A549 (cell line): Measurements from ENCODE around the gene EBF3. TPM values are rescaled to one million over a fixed set of nuclear protein-coding genes. Genes with fewer than 3 reads are reported as not detected.
A peak's percentile ranks its signal among the peaks of the same experiment; 100 is the strongest.

Experiments used
- ATAC-seq, 2 experiments: fragments of 200-7000 bp in 1 of 2; fragments of >200 bp in 1 of 2; cut with Nextera tagmentation in 1 of 2; cut with Tn5 transposase in 1 of 2; 3 replicates each; pipeline versions ENCODE4 v1.8.0 to v1.9.1; 2018 to 2020; ENCODE audit warnings: mild to moderate bottlenecking in 1 of 2, moderate library complexity in 1 of 2
- CTCF ChIA-PET: fragments of 300-600 bp; sonication (Branson Sonifier 250); formaldehyde crosslinking; extraction: SDS; loops from one replicate; lab custom pipeline; 2021; ENCODE audit warnings: antibody characterized with exemption, inconsistent platforms; lab: Yijun Ruan, JAX
- POLR2A ChIA-PET: fragments of 350-600 bp; formaldehyde crosslinking; extraction: SDS; loops from one replicate; lab custom pipeline; 2021; ENCODE audit warnings: antibody characterized with exemption, inconsistent platforms; lab: Yijun Ruan, JAX
- DNase-seq, 2 experiments: peaks; one replicate each; pipeline versions ENCODE4 v3.0.0 to v3.0.0-alpha.2; 2011 to 2016; ENCODE audit warnings: low read depth in 1 of 2, low spot score in 1 of 2
- FAIRE-seq: peaks from 2 replicates; lab custom pipeline; 2011; peaks lifted over from hg19 to GRCh38; lab: Jason Lieb, UNC
- H3K27ac ChIP-seq, 2 experiments: fragments of >200 bp; sonication (Bioruptor Twin); formaldehyde crosslinking; 3 replicates each; pipeline ENCODE4 v1.5.1; 2016 to 2017
- H3K4me1 ChIP-seq: fragments of >200 bp; sonication (Bioruptor Twin); formaldehyde crosslinking; 3 replicates; pipeline ENCODE4 v1.6.1; 2016
- H3K4me2 ChIP-seq: fragments of >200 bp; sonication (Bioruptor Twin); formaldehyde crosslinking; 3 replicates; pipeline ENCODE4 v1.6.1; 2016
- H3K4me3 ChIP-seq: fragments of >200 bp; sonication (Bioruptor Twin); formaldehyde crosslinking; 3 replicates; pipeline ENCODE4 v1.5.1; 2016
- H3K9me3 ChIP-seq: fragments of >200 bp; sonication (Bioruptor Twin); formaldehyde crosslinking; 3 replicates; pipeline ENCODE4 v1.6.1; 2016
- BHLHE40 ChIP-seq: IDR thresholded peaks from 2 replicates; pipeline ENCODE4 v1.6.1; 2012; ENCODE audit warnings: low read depth, low read length, inconsistent platforms
- CBX8 ChIP-seq: fragments of 200-600 bp; sonication (generic); IDR thresholded peaks from 2 replicates; pipeline ENCODE4 v1.6.1; 2016
- CEBPB ChIP-seq, 2 experiments: fragments of >200 bp in 1 of 2; sonication (Bioruptor Twin) in 1 of 2; formaldehyde crosslinking in 1 of 2; IDR thresholded peaks; 2 replicates each; pipeline ENCODE4 v1.6.1; 2012 to 2016
- CHD2 ChIP-seq: fragments of 150-350 bp; IDR thresholded peaks from 2 replicates; pipeline ENCODE4 v1.6.1; 2014; ENCODE audit warnings: low read length; ENCODE audit not compliant: partially characterized antibody
- CHD4 ChIP-seq: fragments of 200-600 bp; sonication (generic); IDR thresholded peaks from 2 replicates; pipeline ENCODE4 v1.6.1; 2016; ENCODE audit warnings: antibody characterized with exemption, mild to moderate bottlenecking, borderline replicate concordance
- EHF ChIP-seq: fragments of 250-450 bp; sonication (Bioruptor Pico); IDR thresholded peaks from 2 replicates; pipeline ENCODE4 v1.5.0; 2020; ENCODE audit warnings: mild to moderate bottlenecking
- EP300 ChIP-seq, 2 experiments: fragments of >200 bp; sonication (Bioruptor Twin); formaldehyde crosslinking; IDR thresholded peaks; 2 replicates in 1 of 2; 3 replicates in 1 of 2; pipeline ENCODE4 v1.6.1; 2016 to 2017
- FOSB ChIP-seq: fragments of 250-450 bp; sonication (Bioruptor Pico); IDR thresholded peaks from 2 replicates; pipeline ENCODE4 v1.5.0; 2020; ENCODE audit warnings: mild to moderate bottlenecking, moderate library complexity
- HOXB5 ChIP-seq: fragments of 250-450 bp; sonication (Bioruptor Pico); IDR thresholded peaks from 2 replicates; pipeline ENCODE4 v1.5.0; 2020; ENCODE audit warnings: mild to moderate bottlenecking, moderate library complexity
- JUN ChIP-seq, 2 experiments: fragments of >200 bp; sonication (Bioruptor Twin); formaldehyde crosslinking; IDR thresholded peaks; 2 replicates in 1 of 2; 3 replicates in 1 of 2; pipeline ENCODE4 v1.6.1; 2016 to 2017
- JUNB ChIP-seq: fragments of >200 bp; sonication (Bioruptor Twin); formaldehyde crosslinking; IDR thresholded peaks from 2 replicates; pipeline ENCODE4 v1.6.1; 2016
- KDM1A ChIP-seq: fragments of 200-600 bp; sonication (generic); IDR thresholded peaks from 2 replicates; pipeline ENCODE4 v1.6.1; 2016; ENCODE audit warnings: low read depth, mild to moderate bottlenecking
- KDM5A ChIP-seq: fragments of 200-600 bp; sonication (generic); IDR thresholded peaks from 2 replicates; pipeline ENCODE4 v1.6.1; 2016; ENCODE audit warnings: antibody characterized with exemption, mild to moderate bottlenecking
- MAZ ChIP-seq: fragments of 150-350 bp; IDR thresholded peaks from 2 replicates; pipeline ENCODE4 v1.6.1; 2014; ENCODE audit warnings: antibody characterized with exemption, low read depth, low read length, borderline replicate concordance
- NFE2L2 ChIP-seq: fragments of 150-350 bp; conservative IDR thresholded peaks from 2 replicates; pipeline ENCODE4 v1.6.1; 2014; ENCODE audit warnings: low read length
- POLR2A ChIP-seq: IDR thresholded peaks from 2 replicates; pipeline ENCODE4 v1.6.1; 2012; ENCODE audit warnings: mild to moderate bottlenecking, low read length
- RAD21 ChIP-seq, 2 experiments: fragments of >200 bp in 1 of 2; sonication (Bioruptor Twin) in 1 of 2; formaldehyde crosslinking in 1 of 2; IDR thresholded peaks in 1 of 2; conservative IDR thresholded peaks in 1 of 2; 2 replicates in 1 of 2; 3 replicates in 1 of 2; pipeline ENCODE4 v1.6.1; 2012 to 2018; ENCODE audit warnings: inconsistent platforms in 1 of 2
- RFX5 ChIP-seq: fragments of 450-650 bp; IDR thresholded peaks from 2 replicates; pipeline ENCODE4 v1.7.1; 2014; ENCODE audit warnings: antibody characterized with exemption, mild to moderate bottlenecking, moderate library complexity
- RNF2 ChIP-seq: fragments of 200-600 bp; sonication (generic); IDR thresholded peaks from 2 replicates; pipeline ENCODE4 v1.6.1; 2016; ENCODE audit warnings: low read depth, mild to moderate bottlenecking, antibody characterized with exemption, moderate library complexity, borderline replicate concordance
- SMC3 ChIP-seq: fragments of >200 bp; sonication (Bioruptor Twin); formaldehyde crosslinking; IDR thresholded peaks from 3 replicates; pipeline ENCODE4 v1.6.1; 2018; ENCODE audit warnings: inconsistent platforms
- TFCP2L1 ChIP-seq: fragments of 250-450 bp; sonication (Bioruptor Pico); IDR thresholded peaks from 2 replicates; pipeline ENCODE4 v1.5.0; 2021; ENCODE audit warnings: mild to moderate bottlenecking
- TP53 ChIP-seq: fragments of 250-450 bp; sonication (Bioruptor Pico); IDR thresholded peaks from 2 replicates; pipeline ENCODE4 v1.5.0; 2021; ENCODE audit warnings: mild to moderate bottlenecking, moderate library complexity
- ZC3H11A ChIP-seq: fragments of 450-650 bp; IDR thresholded peaks from 2 replicates; pipeline ENCODE4 v1.6.1; 2014; ENCODE audit warnings: antibody characterized with exemption, mild to moderate bottlenecking
- ZNF302 ChIP-seq: fragments of 250-450 bp; sonication (Bioruptor Pico); IDR thresholded peaks from 2 replicates; pipeline ENCODE4 v1.9.0; 2021; ENCODE audit warnings: inconsistent platforms, mild to moderate bottlenecking, moderate library complexity
- WGBS: methylation state at CpG from one replicate; pipeline ENCODE4 v1.1.6; 2017; ENCODE audit errors: missing lambda C conversion rate; 5-methylcytosine and 5-hydroxymethylcytosine counted together
- polyA plus RNA-seq, 4 experiments: library from polyadenylated mRNA; depleted of rRNA in 3 of 4; stranded (reverse); fragments of >200 nt; fragmentation: RNase III in 1 of 4; extraction: RNeasy Plus Mini Kit Qiagen cat#74134 plus additional on column Dnase treatment in 1 of 4; gene quantifications; 2 replicates in 3 of 4; 3 replicates in 1 of 4; pipeline ENCODE4 v1.2.3, GENCODE V29; 2011 to 2017
- TF ChIP-seq, protein P1 (sequence below): fragments of 250-450 bp; sonication (Bioruptor Pico); IDR thresholded peaks from 2 replicates; pipeline ENCODE4 v1.5.0; 2021; ENCODE audit warnings: mild to moderate bottlenecking, moderate library complexity, borderline replicate concordance
- TF ChIP-seq, protein P2 (sequence below): fragments of 150-350 bp; IDR thresholded peaks from 2 replicates; pipeline ENCODE4 v1.6.1; 2014; ENCODE audit warnings: low read depth, mild to moderate bottlenecking, low read length
- TF ChIP-seq, protein P3 (sequence below): IDR thresholded peaks from 2 replicates; pipeline ENCODE4 v1.6.1; 2012
- TF ChIP-seq, protein P4 (sequence below): fragments of 250-450 bp; sonication (Bioruptor Pico); IDR thresholded peaks from 2 replicates; pipeline ENCODE4 v1.5.0; 2020; ENCODE audit warnings: low read depth, mild to moderate bottlenecking, moderate library complexity
- TF ChIP-seq, protein P5 (sequence below): fragments of >200 bp; sonication (Bioruptor Twin); formaldehyde crosslinking; IDR thresholded peaks from 2 replicates; pipeline ENCODE4 v1.6.1; 2016

The EBF3 gene
- polyA plus RNA-seq, 2 of the 4 experiments (the other 2 are of a cell fraction): 0.12 TPM; not detected in 1

DNA sequence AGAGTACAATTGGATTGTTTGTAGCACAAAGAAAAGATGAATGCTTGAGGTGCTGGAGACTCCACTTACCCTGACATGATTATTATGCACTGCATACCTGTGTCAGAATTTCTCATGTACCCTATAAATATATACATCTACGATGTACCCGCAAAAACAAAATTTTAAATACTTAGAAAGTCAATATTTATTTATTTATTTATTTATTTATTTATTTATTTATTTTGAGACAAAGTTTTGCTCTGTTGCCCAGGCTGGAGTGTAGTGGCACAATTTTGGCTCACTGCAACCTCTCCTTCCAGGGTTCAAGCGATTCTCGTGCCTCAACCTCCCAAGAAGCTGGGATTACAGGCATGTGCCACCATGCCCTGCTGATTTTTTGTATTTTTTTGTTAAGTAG, 35.1 kb upstream of the EBF3 start:
- Histone ChIP-seq H3K4me1 (no peaks in the 10 kb centered on the region), H3K9me3 (peaks cover 3% of the 10 kb centered on the region; the same call in 1 of the 3 replicates), H3K4me3 (no peak overlapping the region), H3K4me2 (no peak overlapping the region), H3K27ac (no peak overlapping the region)
- ChIA-PET POLR2A (no interaction called here), CTCF (no interaction called here)
- FAIRE-seq (no peak), ATAC-seq (no peak), DNase-seq (no peak)
- WGBS: 42% methylated on average over 4 of the region's 4 CpGs
- peak; percentile 51 for TF ChIP-seq ZC3H11A
- TF ChIP-seq JUN (IDR thresholded peaks at IDR 0.05): no peak
- no peak for TF ChIP-seq EP300 (IDR thresholded peaks at IDR 0.05)
- TF ChIP-seq MAZ: no peak
- TF ChIP-seq BHLHE40: no peak

DNA sequence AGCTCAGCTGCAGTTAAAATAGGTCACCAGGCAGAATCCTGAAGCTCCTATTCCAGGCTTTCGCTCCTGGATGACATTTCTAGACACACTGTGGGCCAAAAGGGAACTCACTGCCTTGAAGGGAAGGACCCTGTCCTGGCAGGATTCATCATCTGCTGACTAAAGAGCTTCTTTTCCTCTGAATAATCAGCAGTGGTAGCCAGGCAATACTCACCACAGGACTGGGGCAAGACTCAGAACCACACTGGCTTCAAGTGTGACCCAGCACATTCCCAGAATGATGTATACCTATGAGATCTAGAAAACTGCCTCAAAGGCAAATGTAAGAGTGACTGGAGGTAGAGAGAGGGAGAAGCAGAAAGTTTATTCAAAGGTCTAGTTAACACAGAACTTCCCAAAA, 29.5 kb upstream of the EBF3 start:
- TF ChIP-seq BHLHE40 (no peak), TP53 (CRISPR knock-in tag) (no peak), RAD21 (conservative IDR thresholded peaks at IDR 0.05 in 1 of 2, IDR thresholded peaks at IDR 0.05 in 1 of 2) (no peak), RNF2 (no peak), CBX8 (no peak), HOXB5 (no peak), CHD2 (no peak), JUNB (no peak), RFX5 (no peak), NFE2L2 (no peak), FOSB (CRISPR knock-in tag) (no peak), ZC3H11A (no peak), CHD4 (no peak), POLR2A (no peak), EHF (no peak)
- TF ChIP-seq, protein P1, sequence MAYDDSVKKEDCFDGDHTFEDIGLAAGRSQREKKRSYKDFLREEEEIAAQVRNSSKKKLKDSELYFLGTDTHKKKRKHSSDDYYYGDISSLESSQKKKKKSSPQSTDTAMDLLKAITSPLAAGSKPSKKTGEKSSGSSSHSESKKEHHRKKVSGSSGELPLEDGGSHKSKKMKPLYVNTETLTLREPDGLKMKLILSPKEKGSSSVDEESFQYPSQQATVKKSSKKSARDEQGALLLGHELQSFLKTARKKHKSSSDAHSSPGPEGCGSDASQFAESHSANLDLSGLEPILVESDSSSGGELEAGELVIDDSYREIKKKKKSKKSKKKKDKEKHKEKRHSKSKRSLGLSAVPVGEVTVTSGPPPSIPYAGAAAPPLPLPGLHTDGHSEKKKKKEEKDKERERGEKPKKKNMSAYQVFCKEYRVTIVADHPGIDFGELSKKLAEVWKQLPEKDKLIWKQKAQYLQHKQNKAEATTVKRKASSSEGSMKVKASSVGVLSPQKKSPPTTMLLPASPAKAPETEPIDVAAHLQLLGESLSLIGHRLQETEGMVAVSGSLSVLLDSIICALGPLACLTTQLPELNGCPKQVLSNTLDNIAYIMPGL: no peak
- TF ChIP-seq, protein P2, sequence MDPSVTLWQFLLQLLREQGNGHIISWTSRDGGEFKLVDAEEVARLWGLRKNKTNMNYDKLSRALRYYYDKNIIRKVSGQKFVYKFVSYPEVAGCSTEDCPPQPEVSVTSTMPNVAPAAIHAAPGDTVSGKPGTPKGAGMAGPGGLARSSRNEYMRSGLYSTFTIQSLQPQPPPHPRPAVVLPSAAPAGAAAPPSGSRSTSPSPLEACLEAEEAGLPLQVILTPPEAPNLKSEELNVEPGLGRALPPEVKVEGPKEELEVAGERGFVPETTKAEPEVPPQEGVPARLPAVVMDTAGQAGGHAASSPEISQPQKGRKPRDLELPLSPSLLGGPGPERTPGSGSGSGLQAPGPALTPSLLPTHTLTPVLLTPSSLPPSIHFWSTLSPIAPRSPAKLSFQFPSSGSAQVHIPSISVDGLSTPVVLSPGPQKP: no peak
- CTCF ChIA-PET: interaction anchor here (0.8 kb wide), 1 partner anchor 11 kb away, joined by 3 read pairs; no protein-coding TSS in a partner anchor
- H3K9me3 ChIP-seq: no peaks in the 10 kb centered on the region
- no peak overlapping the region for H3K27ac ChIP-seq
- H3K4me3 ChIP-seq: no peak overlapping the region
- H3K4me1 ChIP-seq: no peaks in the 10 kb centered on the region
- no peak for DNase-seq
- 0% methylated on average over 1 of the region's 1 CpG for WGBS
- FAIRE-seq: no peak
- POLR2A ChIA-PET: no interaction called here
- ATAC-seq: no peak
- H3K4me2 ChIP-seq: no peak overlapping the region

DNA sequence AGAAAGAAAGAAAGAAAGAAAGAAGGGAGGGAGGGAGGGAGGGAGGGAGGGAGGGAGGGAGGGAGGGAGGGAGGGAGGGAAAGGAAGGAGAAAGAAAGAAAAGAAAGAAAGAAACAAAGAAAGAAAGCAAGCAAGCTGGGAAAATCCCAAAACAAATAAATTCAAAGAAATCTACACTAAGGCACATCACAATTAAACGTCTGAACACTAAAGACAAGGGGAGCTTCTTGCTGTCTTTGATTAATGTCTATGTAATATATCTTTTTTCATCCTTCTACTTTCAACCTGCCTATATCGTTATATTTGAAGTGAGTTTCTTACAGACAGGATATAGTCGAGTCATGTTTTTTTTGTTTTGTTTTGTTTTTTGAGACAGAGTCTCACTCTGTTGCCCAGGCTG, 28.3 kb upstream of the EBF3 start:
- no peak for DNase-seq
- Histone ChIP-seq H3K4me1 (no peaks in the 10 kb centered on the region), H3K27ac (no peak overlapping the region), H3K4me3 (no peak overlapping the region), H3K4me2 (no peak overlapping the region), H3K9me3 (no peaks in the 10 kb centered on the region)
- no peak for ATAC-seq
- no peak for TF ChIP-seq TP53 (CRISPR knock-in tag)
- no peak for TF ChIP-seq CEBPB (IDR thresholded peaks at IDR 0.05)
- TF ChIP-seq, protein P3, sequence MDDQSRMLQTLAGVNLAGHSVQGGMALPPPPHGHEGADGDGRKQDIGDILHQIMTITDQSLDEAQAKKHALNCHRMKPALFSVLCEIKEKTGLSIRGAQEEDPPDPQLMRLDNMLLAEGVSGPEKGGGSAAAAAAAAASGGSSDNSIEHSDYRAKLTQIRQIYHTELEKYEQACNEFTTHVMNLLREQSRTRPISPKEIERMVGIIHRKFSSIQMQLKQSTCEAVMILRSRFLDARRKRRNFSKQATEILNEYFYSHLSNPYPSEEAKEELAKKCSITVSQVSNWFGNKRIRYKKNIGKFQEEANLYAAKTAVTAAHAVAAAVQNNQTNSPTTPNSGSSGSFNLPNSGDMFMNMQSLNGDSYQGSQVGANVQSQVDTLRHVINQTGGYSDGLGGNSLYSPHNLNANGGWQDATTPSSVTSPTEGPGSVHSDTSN: no peak
- TF ChIP-seq KDM1A: no peak
- no peak for TF ChIP-seq JUN (IDR thresholded peaks at IDR 0.05)
- TF ChIP-seq HOXB5: no peak
- no peak for TF ChIP-seq TFCP2L1 (CRISPR knock-in tag)
- no peak for TF ChIP-seq RAD21 (conservative IDR thresholded peaks at IDR 0.05 in 1 of 2, IDR thresholded peaks at IDR 0.05 in 1 of 2)
- no peak for TF ChIP-seq FOSB (CRISPR knock-in tag)
- TF ChIP-seq ZNF302: no peak
- TF ChIP-seq, protein P4, sequence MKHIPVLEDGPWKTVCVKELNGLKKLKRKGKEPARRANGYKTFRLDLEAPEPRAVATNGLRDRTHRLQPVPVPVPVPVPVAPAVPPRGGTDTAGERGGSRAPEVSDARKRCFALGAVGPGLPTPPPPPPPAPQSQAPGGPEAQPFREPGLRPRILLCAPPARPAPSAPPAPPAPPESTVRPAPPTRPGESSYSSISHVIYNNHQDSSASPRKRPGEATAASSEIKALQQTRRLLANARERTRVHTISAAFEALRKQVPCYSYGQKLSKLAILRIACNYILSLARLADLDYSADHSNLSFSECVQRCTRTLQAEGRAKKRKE (CRISPR knock-in tag): no peak
- TF ChIP-seq KDM5A: no peak
- TF ChIP-seq CBX8: no peak
- TF ChIP-seq, protein P5, sequence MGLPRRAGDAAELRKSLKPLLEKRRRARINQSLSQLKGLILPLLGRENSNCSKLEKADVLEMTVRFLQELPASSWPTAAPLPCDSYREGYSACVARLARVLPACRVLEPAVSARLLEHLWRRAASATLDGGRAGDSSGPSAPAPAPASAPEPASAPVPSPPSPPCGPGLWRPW: no peak
- TF ChIP-seq SMC3: no peak
- ChIA-PET CTCF (no interaction called here), POLR2A (no interaction called here)
- WGBS: 22% methylated on average over 3 of the region's 3 CpGs
- no peak for FAIRE-seq
